Neuronal stem cell (in vitro differentiated cells): Measurements from ENCODE around the gene MKNK2.
A peak's percentile ranks its signal among the peaks of the same experiment; 100 is the strongest.
"Not testable (repeated sequence)": the region's sequence is repeated elsewhere in the genome, so short reads cannot be mapped to it uniquely, and the experiment has no call there.

Experiments
- DNase-seq: peaks from one replicate; pipeline ENCODE4 v3.0.0-alpha.2; 2013; ENCODE audit warnings: low spot score
- H2AFZ ChIP-seq: one replicate; pipeline ENCODE4 v1.6.1; 2013; ENCODE audit warnings: mild to moderate bottlenecking, low read length, inconsistent platforms
- H2AK5ac ChIP-seq: 2 replicates; pipeline ENCODE4 v1.6.1; 2013; ENCODE audit warnings: low read depth, mild to moderate bottlenecking, inconsistent platforms, low read length, moderate library complexity, mixed read lengths
- H2BK120ac ChIP-seq: 2 replicates; pipeline ENCODE4 v1.6.1; 2013; ENCODE audit warnings: low read depth, mild to moderate bottlenecking, inconsistent platforms, low read length, moderate library complexity, mixed read lengths
- H2BK12ac ChIP-seq: one replicate; pipeline ENCODE4 v1.6.1; 2013; ENCODE audit warnings: low read length, inconsistent platforms
- H2BK15ac ChIP-seq: 2 replicates; pipeline ENCODE4 v1.6.1; 2013; ENCODE audit warnings: mild to moderate bottlenecking, low read length, inconsistent platforms, mixed read lengths
- H2BK5ac ChIP-seq: one replicate; pipeline ENCODE4 v1.6.1; 2013; ENCODE audit warnings: inconsistent platforms, mild to moderate bottlenecking, low read length, moderate library complexity
- H3K14ac ChIP-seq: one replicate; pipeline ENCODE4 v1.6.1; 2013; ENCODE audit warnings: low read length, inconsistent platforms
- H3K18ac ChIP-seq: 2 replicates; pipeline ENCODE4 v1.6.1; 2013; ENCODE audit warnings: low read length, inconsistent platforms
- H3K23ac ChIP-seq: 2 replicates; pipeline ENCODE4 v1.6.1; 2013; ENCODE audit warnings: low read depth, mild to moderate bottlenecking, mixed read lengths, low read length, inconsistent platforms; ENCODE audit not compliant: poor library complexity
- H3K27ac ChIP-seq: replicated peaks from 3 replicates; pipeline ENCODE4 v1.5.1; 2013; ENCODE audit warnings: low read length, inconsistent platforms
- H3K27me3 ChIP-seq, 3 experiments: 2 replicates each; pipeline ENCODE4 v1.6.1; 2013; ENCODE audit warnings: low read length in 3 of 3, mild to moderate bottlenecking in 2 of 3, inconsistent platforms in 1 of 3, low read depth in 1 of 3, mixed read lengths in 1 of 3, moderate library complexity in 1 of 3; ENCODE audit not compliant: control insufficient read depth in 3 of 3, insufficient read depth in 3 of 3
- H3K36me3 ChIP-seq, 2 donors: replicated peaks in 1 of 2; 2 replicates each; pipeline ENCODE4 v1.6.1; 2013; ENCODE audit warnings: low read length in 2 of 2; ENCODE audit not compliant: control insufficient read depth in 2 of 2, insufficient read depth in 2 of 2
- H3K4ac ChIP-seq: 2 replicates; pipeline ENCODE4 v1.6.1; 2013; ENCODE audit warnings: inconsistent platforms, mild to moderate bottlenecking, low read length, moderate library complexity
- H3K4me1 ChIP-seq, 2 donors: 1 replicate in 1 of 2; 2 replicates in 1 of 2; pipeline ENCODE4 v1.6.1; 2013; ENCODE audit warnings: low read length in 2 of 2, low read depth in 1 of 2; ENCODE audit not compliant: control insufficient read depth in 2 of 2, insufficient read depth in 1 of 2
- H3K4me2 ChIP-seq: one replicate; pipeline ENCODE4 v1.6.1; 2013; ENCODE audit warnings: mild to moderate bottlenecking, low read length, inconsistent platforms; ENCODE audit not compliant: insufficient read depth, poor library complexity, severe bottlenecking
- H3K4me3 ChIP-seq, 2 donors: 2 replicates each; pipeline ENCODE4 v1.5.1; 2013; ENCODE audit warnings: low read length in 2 of 2, mild to moderate bottlenecking in 2 of 2, inconsistent platforms in 1 of 2, moderate library complexity in 1 of 2
- H3K79me1 ChIP-seq: one replicate; pipeline ENCODE4 v1.6.1; 2013; ENCODE audit warnings: low read depth, mild to moderate bottlenecking, inconsistent platforms, low read length, moderate library complexity
- H3K9ac ChIP-seq: one replicate; pipeline ENCODE4 v1.6.1; 2013; ENCODE audit warnings: mild to moderate bottlenecking, low read depth, low read length, inconsistent platforms; ENCODE audit not compliant: poor library complexity
- H3K9me3 ChIP-seq, 2 donors: replicated peaks in 1 of 2; 2 replicates each; pipeline versions ENCODE3 to v1.6.1; 2013; ENCODE audit warnings: low read length in 2 of 2, mild to moderate bottlenecking in 2 of 2, inconsistent platforms in 1 of 2, low read depth in 1 of 2, mixed read lengths in 1 of 2, moderate library complexity in 1 of 2; ENCODE audit not compliant: control insufficient read depth in 2 of 2, insufficient read depth in 1 of 2
- H4K8ac ChIP-seq: one replicate; pipeline ENCODE4 v1.6.1; 2013; ENCODE audit warnings: low read depth, mild to moderate bottlenecking, inconsistent platforms, low read length, moderate library complexity
- H4K91ac ChIP-seq: one replicate; pipeline ENCODE4 v1.6.1; 2013; ENCODE audit warnings: low read length, low read depth, mild to moderate bottlenecking, inconsistent platforms; ENCODE audit not compliant: poor library complexity
- WGBS, 2 donors: extraction: QIAGEN DNeasy Blood & Tissue Kit; methylation state at CpG; one replicate each; pipeline ENCODE4 v1.1.7; 2013; ENCODE audit warnings: missing lambda C conversion rate in 2 of 2, mixed read lengths in 1 of 2; ENCODE audit not compliant: insufficient read length in 2 of 2, insufficient replicate concordance in 1 of 2; ENCODE audit errors: extremely low coverage in 2 of 2; 5-methylcytosine and 5-hydroxymethylcytosine counted together

MKNK2 gene

GRCh38 chr19:2034253-2034652 is 16.8 kb downstream of the MKNK2 start:
- no CpG with 5 or more reads among the region's 15 CpGs for WGBS, 2 donors
- not testable (repeated sequence) for H3K4ac ChIP-seq, H2AK5ac ChIP-seq, H2BK15ac ChIP-seq, H3K79me1 ChIP-seq, H3K18ac ChIP-seq, DNase-seq, H3K4me3 ChIP-seq, H3K9me3 ChIP-seq, H2BK120ac ChIP-seq, H3K27ac ChIP-seq, H2AFZ ChIP-seq, H3K23ac ChIP-seq, H3K27me3 ChIP-seq, H3K14ac ChIP-seq, H4K8ac ChIP-seq, H2BK12ac ChIP-seq, H3K4me2 ChIP-seq, H3K9ac ChIP-seq, H4K91ac ChIP-seq, H3K4me1 ChIP-seq, H2BK5ac ChIP-seq
- peaks cover 7 to 19% of the 10 kb centered on the region in 2 donors for H3K36me3 ChIP-seq

GRCh38 chr19:2033825-2034159 is 17.3 kb downstream of the MKNK2 start:
- H3K9me3 ChIP-seq, result peaks cover 3 to 4% of the 10 kb centered on the region in 2 donors
- H3K4ac ChIP-seq, result no peak overlapping the region
- peak overlapping the region; percentile 95 for H2BK15ac ChIP-seq
- H3K23ac ChIP-seq, result no peak overlapping the region
- H3K4me2 ChIP-seq, result no peak overlapping the region
- no peak overlapping the region for H2BK5ac ChIP-seq
- H3K14ac ChIP-seq, result no peak overlapping the region
- no peak overlapping the region for H2AFZ ChIP-seq
- no peak overlapping the region for H4K8ac ChIP-seq
- H2AK5ac ChIP-seq, result peak overlapping the region; percentile 32
- no peak overlapping the region for H2BK120ac ChIP-seq
- WGBS, 2 donors, result no CpG with 5 or more reads among the region's 9 CpGs
- no peak overlapping the region for H3K4me3 ChIP-seq
- no peak for DNase-seq
- H3K4me1 ChIP-seq, result peaks cover 2 to 7% of the 10 kb centered on the region in 2 donors
- H3K27ac ChIP-seq, result no peak overlapping the region
- peak overlapping the region; percentile 15 for H3K18ac ChIP-seq
- peaks cover 4% of the 10 kb centered on the region for H3K79me1 ChIP-seq
- H2BK12ac ChIP-seq, result no peak overlapping the region
- H4K91ac ChIP-seq, result no peak overlapping the region
- H3K27me3 ChIP-seq, result no peaks in the 10 kb centered on the region
- H3K9ac ChIP-seq, result no peak overlapping the region
- H3K36me3 ChIP-seq, result peaks cover 4 to 14% of the 10 kb centered on the region in 2 donors

- Histone ChIP-seq H3K79me1 (peaks cover 2% of the 10 kb centered on the region), H3K27me3 (no peaks in the 10 kb centered on the region), H3K9me3 (peaks cover 3 to 4% of the 10 kb centered on the region in 2 donors), H3K14ac (no peak overlapping the region), H2AFZ (no peak overlapping the region), H2BK15ac (peak overlapping the region; percentile 95), H3K4me3 (no peak overlapping the region), H3K27ac (no peak overlapping the region), H3K36me3 (peaks cover 0 to 9% of the 10 kb centered on the region in 2 donors), H2AK5ac (peak overlapping the region; percentile 32), H3K23ac (no peak overlapping the region), H4K8ac (no peak overlapping the region), H2BK120ac (no peak overlapping the region), H3K18ac (peak overlapping the region; percentile 15), H4K91ac (no peak overlapping the region), H3K4ac (no peak overlapping the region), H2BK5ac (no peak overlapping the region), H2BK12ac (no peak overlapping the region), H3K4me1 (peaks cover 2 to 10% of the 10 kb centered on the region in 2 donors), H3K4me2 (no peak overlapping the region), H3K9ac (no peak overlapping the region)
- no CpG with 5 or more reads among the region's 6 CpGs for WGBS, 2 donors
- no peak for DNase-seq
These were observed 17.8 kb downstream of the MKNK2 start for GRCh38 chr19:2033115-2033824.

- Histone ChIP-seq H4K91ac (no peak overlapping the region), H3K4me1 (peaks cover 2 to 10% of the 10 kb centered on the region in 2 donors), H2BK15ac (no peak overlapping the region), H3K9me3 (peaks cover 3 to 4% of the 10 kb centered on the region in 2 donors), H3K36me3 (peaks cover 0 to 2% of the 10 kb centered on the region in 2 donors), H3K4me2 (no peak overlapping the region), H4K8ac (no peak overlapping the region), H3K27ac (no peak overlapping the region), H3K18ac (peak overlapping the region; percentile 15), H3K27me3 (no peaks in the 10 kb centered on the region), H3K14ac (no peak overlapping the region), H3K23ac (no peak overlapping the region), H2BK12ac (peak overlapping the region; percentile 75), H3K4ac (no peak overlapping the region), H3K79me1 (peaks cover 2% of the 10 kb centered on the region), H2BK5ac (no peak overlapping the region), H3K4me3 (no peak overlapping the region), H3K9ac (no peak overlapping the region), H2AFZ (peak overlapping the region; percentile 65), H2BK120ac (peak overlapping the region; percentile 81), H2AK5ac (peak overlapping the region; percentile 91)
- DNase-seq, result no peak
- WGBS, 2 donors, result no CpG with 5 or more reads among the region's 19 CpGs
These were observed 18.6 kb downstream of the MKNK2 start for GRCh38 chr19:2032296-2032941.
